DOHH2 (cell line): Measurements from ENCODE around the gene KRTAP26-1.

Source experiments
- H3F3A ChIP-seq: fragments of 200-600 bp; sonication (generic), shearing (Covaris generic); 2 replicates; pipeline ENCODE4 v1.6.0; 2016; ENCODE audit warnings: antibody characterized with exemption, mild to moderate bottlenecking; ENCODE audit not compliant: control insufficient read depth, insufficient read depth
- H3K27ac ChIP-seq: fragments of 200-600 bp; sonication (generic); 2 replicates; pipeline ENCODE4 v1.5.1; 2014; ENCODE audit warnings: low read depth, mild to moderate bottlenecking, low read length, moderate library complexity
- H3K27me3 ChIP-seq: fragments of 200-600 bp; sonication (generic); 2 replicates; pipeline ENCODE4 v1.6.1; 2014; ENCODE audit warnings: mild to moderate bottlenecking, low read length, mixed read lengths; ENCODE audit not compliant: control insufficient read depth
- H3K36me3 ChIP-seq: fragments of 200-600 bp; sonication (generic); 2 replicates; pipeline ENCODE4 v1.6.1; 2014; ENCODE audit warnings: mild to moderate bottlenecking, low read length, moderate library complexity, mixed read lengths; ENCODE audit not compliant: control insufficient read depth
- H3K4me1 ChIP-seq: fragments of 200-600 bp; sonication (generic); 2 replicates; pipeline ENCODE4 v1.6.1; 2014; ENCODE audit warnings: mild to moderate bottlenecking, low read length, mixed read lengths; ENCODE audit not compliant: control insufficient read depth
- H3K4me2 ChIP-seq: fragments of 200-600 bp; sonication (generic); 2 replicates; pipeline ENCODE4 v1.6.0; 2014; ENCODE audit warnings: mild to moderate bottlenecking, low read length, moderate library complexity
- H3K4me3 ChIP-seq: fragments of 200-600 bp; sonication (generic); 2 replicates; pipeline ENCODE4 v1.5.1; 2014; ENCODE audit warnings: mild to moderate bottlenecking, low read length, mixed read lengths
- H3K79me2 ChIP-seq: fragments of 200-600 bp; sonication (generic); 2 replicates; pipeline ENCODE4 v1.6.1; 2014; ENCODE audit warnings: mild to moderate bottlenecking, low read length, mixed read lengths; ENCODE audit not compliant: control insufficient read depth
- H3K9me2 ChIP-seq: fragments of 200-600 bp; sonication (generic); replicated peaks from 2 replicates; pipeline ENCODE4 v1.6.1; 2014; ENCODE audit warnings: mild to moderate bottlenecking, low read length, mixed read lengths; ENCODE audit not compliant: control insufficient read depth
- H3K9me3 ChIP-seq: fragments of 200-600 bp; sonication (generic); 2 replicates; pipeline ENCODE4 v1.6.1; 2014; ENCODE audit warnings: antibody characterized with exemption, low read length, mixed read lengths; ENCODE audit not compliant: control insufficient read depth, insufficient read depth
- H4K20me1 ChIP-seq: fragments of 200-600 bp; sonication (generic); 2 replicates; pipeline ENCODE4 v1.6.0; 2014; ENCODE audit warnings: low read depth, mild to moderate bottlenecking, antibody characterized with exemption, low read length, moderate library complexity; ENCODE audit not compliant: control insufficient read depth, insufficient read depth
- EZH2phosphoT487 ChIP-seq: fragments of 200-600 bp; sonication (generic); IDR thresholded peaks from 2 replicates; pipeline ENCODE4 v1.6.1; 2017; ENCODE audit warnings: borderline replicate concordance, mild to moderate bottlenecking, antibody characterized with exemption, low read length, moderate library complexity, mixed read lengths
- TF ChIP-seq, protein P1 (sequence below): fragments of 200-600 bp; sonication (generic); IDR thresholded peaks from one replicate; pipeline ENCODE4 v1.5.1; 2014; ENCODE audit warnings: antibody characterized with exemption, mild to moderate bottlenecking, low read depth, low read length; ENCODE audit not compliant: poor library complexity, severe bottlenecking

Gene KRTAP26-1

GRCh38 chr21:30333736-30334135 lies 13.6 kb upstream of the KRTAP26-1 start:
- no peaks in the 10 kb centered on the region for H3K27me3 ChIP-seq
- H3K36me3 ChIP-seq, result no peaks in the 10 kb centered on the region
- H3K9me3 ChIP-seq, result no peaks in the 10 kb centered on the region; the same call in 1 of the 2 replicates
- TF ChIP-seq EZH2phosphoT487, result no peak
- TF ChIP-seq, protein P1, sequence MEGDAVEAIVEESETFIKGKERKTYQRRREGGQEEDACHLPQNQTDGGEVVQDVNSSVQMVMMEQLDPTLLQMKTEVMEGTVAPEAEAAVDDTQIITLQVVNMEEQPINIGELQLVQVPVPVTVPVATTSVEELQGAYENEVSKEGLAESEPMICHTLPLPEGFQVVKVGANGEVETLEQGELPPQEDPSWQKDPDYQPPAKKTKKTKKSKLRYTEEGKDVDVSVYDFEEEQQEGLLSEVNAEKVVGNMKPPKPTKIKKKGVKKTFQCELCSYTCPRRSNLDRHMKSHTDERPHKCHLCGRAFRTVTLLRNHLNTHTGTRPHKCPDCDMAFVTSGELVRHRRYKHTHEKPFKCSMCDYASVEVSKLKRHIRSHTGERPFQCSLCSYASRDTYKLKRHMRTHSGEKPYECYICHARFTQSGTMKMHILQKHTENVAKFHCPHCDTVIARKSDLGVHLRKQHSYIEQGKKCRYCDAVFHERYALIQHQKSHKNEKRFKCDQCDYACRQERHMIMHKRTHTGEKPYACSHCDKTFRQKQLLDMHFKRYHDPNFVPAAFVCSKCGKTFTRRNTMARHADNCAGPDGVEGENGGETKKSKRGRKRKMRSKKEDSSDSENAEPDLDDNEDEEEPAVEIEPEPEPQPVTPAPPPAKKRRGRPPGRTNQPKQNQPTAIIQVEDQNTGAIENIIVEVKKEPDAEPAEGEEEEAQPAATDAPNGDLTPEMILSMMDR, result no peak
- H3K27ac ChIP-seq, result no peak overlapping the region
- H3K4me2 ChIP-seq, result no peak overlapping the region
- H3F3A ChIP-seq, result no peaks in the 10 kb centered on the region
- no peak overlapping the region for H3K4me3 ChIP-seq
- H3K4me1 ChIP-seq, result no peaks in the 10 kb centered on the region
- H3K79me2 ChIP-seq, result no peaks in the 10 kb centered on the region
- no peaks in the 10 kb centered on the region for H4K20me1 ChIP-seq
- no peaks in the 10 kb centered on the region for H3K9me2 ChIP-seq

GRCh38 chr21:30332681-30333080 lies 12.6 kb upstream of the KRTAP26-1 start:
- H3K27me3 ChIP-seq, result no peaks in the 10 kb centered on the region
- no peak overlapping the region for H3K4me2 ChIP-seq
- TF ChIP-seq, protein P1, result no peak
- no peak for TF ChIP-seq EZH2phosphoT487
- no peaks in the 10 kb centered on the region for H4K20me1 ChIP-seq
- no peaks in the 10 kb centered on the region for H3K36me3 ChIP-seq
- H3K4me3 ChIP-seq, result no peak overlapping the region
- no peaks in the 10 kb centered on the region; the same call in 1 of the 2 replicates for H3K9me3 ChIP-seq
- no peak overlapping the region for H3K27ac ChIP-seq
- H3F3A ChIP-seq, result no peaks in the 10 kb centered on the region
- no peaks in the 10 kb centered on the region for H3K4me1 ChIP-seq
- H3K9me2 ChIP-seq, result no peaks in the 10 kb centered on the region
- H3K79me2 ChIP-seq, result no peaks in the 10 kb centered on the region

- Histone ChIP-seq H3K9me3 (no peaks in the 10 kb centered on the region; the same call in 1 of the 2 replicates), H3K4me2 (no peak overlapping the region), H4K20me1 (no peaks in the 10 kb centered on the region), H3K27me3 (no peaks in the 10 kb centered on the region), H3K9me2 (no peaks in the 10 kb centered on the region), H3K36me3 (no peaks in the 10 kb centered on the region), H3K27ac (no peak overlapping the region), H3F3A (no peaks in the 10 kb centered on the region), H3K4me3 (no peak overlapping the region), H3K4me1 (no peaks in the 10 kb centered on the region), H3K79me2 (no peaks in the 10 kb centered on the region)
- TF ChIP-seq, protein P1, result no peak
- no peak for TF ChIP-seq EZH2phosphoT487
Measured at GRCh38 chr21:30329203-30329875, 9.2 kb upstream of the KRTAP26-1 start.
